Measurements from ENCODE around the gene SERPINB1.
"Not testable (repeated sequence)": the region's sequence is repeated elsewhere in the genome, so short reads cannot be mapped to it uniquely, and the experiment has no call there.

The SERPINB1 gene

DNA sequence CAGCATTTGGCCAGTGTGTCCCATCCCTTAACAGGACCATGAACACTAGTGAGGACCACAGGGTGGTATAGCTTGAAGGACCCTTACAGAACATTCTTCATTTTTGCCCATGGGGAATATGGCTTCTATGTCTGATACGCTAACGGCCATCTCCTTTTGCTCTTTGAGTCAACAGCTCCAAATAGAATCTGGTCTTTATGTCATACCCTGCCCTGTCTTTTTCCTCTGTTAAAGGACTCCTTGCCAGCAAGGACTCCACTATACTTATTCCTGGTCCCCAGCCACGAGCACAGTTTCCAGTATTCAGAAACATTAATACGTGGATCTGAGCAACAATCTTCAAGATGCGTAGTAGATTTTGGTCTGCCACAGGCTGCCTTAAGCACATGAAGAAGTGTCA, 22.5 kb downstream of the SERPINB1 start:
- no peak for DNase-seq (ENCODE audit: low read depth in 3 of 3, low spot score in 1 of 3)

DNA sequence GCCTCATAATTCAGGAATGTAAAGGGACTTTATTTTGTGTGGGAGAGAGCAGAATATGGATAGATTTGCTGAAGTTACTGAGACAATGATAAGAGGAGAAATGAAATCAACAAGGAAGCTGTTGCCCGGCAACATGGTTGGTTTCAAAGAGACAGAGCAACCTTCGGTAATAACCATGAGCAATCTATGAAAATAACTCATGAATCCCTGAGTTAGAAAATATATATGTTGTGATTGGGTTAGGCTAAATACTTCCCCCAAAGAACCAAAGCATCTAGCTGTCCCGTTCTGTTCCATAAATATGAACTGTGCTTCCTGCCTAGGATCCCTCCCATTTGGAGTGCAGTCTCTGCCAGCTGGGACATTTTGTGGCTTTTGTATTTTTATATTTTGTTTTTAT, 23.1 kb downstream of the SERPINB1 start:
- no peak for DNase-seq (ENCODE audit: low read depth in 3 of 3, low spot score in 1 of 3)

DNA sequence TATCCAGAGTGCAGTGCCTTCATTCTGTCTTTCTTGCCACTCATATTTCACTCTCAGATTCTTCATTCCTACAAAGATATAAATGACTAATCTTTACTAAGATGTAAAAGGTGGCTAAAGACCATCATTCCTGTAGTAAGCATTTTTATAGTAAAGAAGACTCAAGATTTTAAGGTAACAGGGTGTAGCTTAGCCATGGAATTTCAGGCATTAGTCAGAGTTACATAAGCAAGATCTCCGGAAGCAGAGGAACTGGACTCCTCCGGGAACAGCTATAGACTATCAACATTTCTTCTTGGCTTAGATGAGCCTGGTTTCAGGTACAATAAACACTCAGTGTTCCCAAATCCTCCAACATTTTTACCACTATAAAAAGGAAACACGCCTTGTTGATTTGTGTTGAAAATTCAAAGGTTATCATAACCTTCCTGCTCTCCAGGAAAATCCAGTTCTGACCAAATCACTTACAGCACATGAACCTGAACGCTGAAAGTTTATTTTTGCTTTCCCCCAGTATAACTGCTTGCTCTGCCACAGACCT, 23.7 kb downstream of the SERPINB1 start:
- DNase-seq (ENCODE audit: low read depth in 3 of 3, low spot score in 1 of 3): no peak

DNA sequence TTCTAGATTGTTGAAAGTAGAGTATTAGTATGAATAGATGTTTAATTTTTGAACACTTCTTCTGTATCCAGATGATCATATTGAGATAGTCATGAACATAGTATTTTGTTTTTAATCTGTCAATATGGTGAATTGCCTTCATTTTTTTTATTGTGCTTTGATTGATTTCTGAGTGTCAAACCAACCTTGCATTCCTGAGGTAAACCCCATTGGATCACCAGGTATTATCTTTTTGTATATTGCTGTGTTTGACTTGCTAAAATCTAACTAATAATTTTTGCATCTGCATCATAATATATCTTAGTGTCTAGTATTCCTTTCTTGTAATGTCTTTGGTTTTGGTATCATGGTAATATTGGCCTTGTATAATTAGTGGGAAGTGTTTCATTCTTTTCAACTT, 25.5 kb downstream of the SERPINB1 start:
- no peak for DNase-seq (ENCODE audit: low read depth in 3 of 3, low spot score in 1 of 3)

DNA sequence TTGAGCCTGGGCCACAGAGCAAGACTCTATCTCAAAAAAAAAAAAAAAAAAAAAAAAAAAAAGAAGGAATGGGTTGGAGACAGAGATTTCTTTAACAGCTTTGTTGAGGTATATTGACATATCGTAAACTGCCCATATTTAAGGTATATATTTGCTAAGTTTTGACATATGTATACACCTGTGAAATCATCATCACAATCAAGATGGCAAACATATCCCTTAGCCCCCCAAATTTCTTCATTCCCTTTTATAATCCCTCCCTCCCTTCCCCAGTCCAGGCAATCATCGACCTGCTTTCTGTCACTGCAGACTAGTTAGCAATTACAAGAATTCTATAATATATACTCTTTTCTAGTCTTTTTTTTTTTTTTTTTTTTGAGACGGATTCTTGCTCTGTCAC, 29.0 kb downstream of the SERPINB1 start:
- no peak for DNase-seq (ENCODE audit: low read depth in 3 of 3, low spot score in 1 of 3)

DNA sequence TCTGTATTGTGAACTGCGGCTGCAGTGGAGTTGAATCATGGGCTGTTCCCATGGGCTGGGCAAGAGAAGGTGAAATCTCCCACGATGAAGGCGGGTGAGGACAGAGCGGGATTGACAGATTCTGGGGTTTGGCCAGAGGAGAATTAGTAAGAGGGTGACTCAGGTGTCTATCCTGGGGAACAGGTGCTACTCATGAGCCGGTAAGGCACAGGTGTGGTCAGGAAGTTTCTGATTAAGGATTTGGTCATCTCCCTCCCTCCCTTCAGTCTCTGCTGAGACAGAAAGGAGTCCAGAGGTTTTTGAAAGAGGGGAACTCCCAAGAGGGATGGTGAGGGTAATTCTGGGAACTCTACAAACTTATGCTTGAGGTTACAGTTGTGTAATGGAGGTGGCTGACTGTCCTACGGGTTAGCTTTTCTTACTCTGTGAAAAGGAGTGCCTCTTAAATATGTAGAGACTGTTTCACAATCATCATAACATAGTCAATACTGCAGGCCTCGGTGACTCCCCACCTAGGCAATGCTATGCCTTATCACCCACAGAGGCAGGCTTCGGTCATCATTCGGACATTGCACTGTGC, 31.5 kb downstream of the SERPINB1 start:
- DNase-seq (ENCODE audit: low read depth in 3 of 3, low spot score in 1 of 3): no peak

DNA sequence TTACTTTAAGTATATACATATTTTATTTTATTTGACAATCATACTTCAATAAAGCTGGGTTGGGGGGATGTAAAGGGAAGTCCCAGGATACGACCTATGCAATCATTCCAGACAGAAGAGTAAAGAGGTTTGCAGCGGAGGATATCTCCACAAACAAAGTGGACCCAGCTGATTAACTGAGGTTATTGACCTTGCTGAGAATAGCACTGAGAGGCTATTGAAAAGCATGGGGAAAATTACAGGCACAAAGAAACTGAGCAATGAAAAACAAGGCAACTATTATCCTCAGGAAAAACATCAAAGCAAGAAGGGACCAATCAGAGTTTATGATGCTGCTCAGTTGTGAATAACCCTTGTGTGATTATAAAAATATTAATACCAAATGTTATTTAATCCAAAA, 32.6 kb downstream of the SERPINB1 start:
- DNase-seq (ENCODE audit: low read depth in 3 of 3, low spot score in 1 of 3): no peak

DNA sequence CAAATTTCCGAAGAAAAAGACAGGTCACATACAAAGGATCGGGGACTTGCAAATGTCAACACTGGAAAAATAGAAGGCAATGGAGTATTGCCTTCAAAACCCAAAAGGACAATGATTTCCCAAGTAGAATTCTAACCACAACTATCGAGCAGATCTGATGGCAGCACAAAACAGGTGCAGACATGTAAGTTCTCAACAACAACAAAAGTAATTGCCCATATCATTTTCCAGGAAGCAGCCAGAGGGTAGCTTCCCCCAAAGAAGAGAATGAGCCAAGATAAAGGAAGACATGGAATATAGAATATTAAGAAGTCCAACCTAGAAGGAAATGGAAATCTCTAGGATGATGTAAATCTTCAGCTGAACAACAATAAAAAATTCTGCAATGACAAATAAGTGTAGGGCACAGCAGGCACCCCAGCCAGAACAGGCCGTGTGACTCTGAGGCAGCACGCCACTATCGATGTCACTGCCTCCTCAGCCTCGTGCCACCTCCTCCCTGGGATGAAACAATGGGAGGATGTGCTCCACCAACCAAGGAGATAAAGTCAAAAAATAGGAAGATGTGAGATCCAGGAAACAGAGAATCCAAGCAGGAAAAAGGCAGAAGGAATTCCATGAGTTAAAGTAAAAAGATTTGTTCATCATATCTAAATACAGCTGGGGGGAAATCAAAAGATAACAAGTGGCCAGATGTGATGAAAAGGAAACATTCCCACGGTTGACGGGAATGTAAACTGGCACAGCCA, 34.1 kb downstream of the SERPINB1 start:
- DNase-seq (ENCODE audit: low read depth in 3 of 3, low spot score in 1 of 3): no peak

DNA sequence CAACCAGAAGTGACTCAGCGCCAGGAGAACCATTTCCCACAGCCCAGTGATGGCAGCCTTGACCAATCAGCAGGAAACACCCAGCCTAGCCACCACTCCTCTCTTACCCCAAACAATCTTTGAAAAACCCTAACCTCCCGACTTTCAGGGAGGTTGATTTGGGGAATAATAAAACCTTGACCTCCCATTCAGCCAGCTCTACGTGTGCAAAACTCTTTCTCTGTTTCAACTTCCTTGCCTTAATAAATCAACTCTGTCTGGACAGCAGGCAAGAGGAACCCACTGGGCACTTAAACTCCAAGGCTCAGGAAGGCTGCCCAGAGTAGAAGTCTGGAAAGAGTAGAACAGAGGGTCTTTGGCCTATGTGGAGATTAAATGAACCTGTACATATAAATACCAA, 35.0 kb downstream of the SERPINB1 start:
- no peak for DNase-seq (ENCODE audit: low read depth in 3 of 3, low spot score in 1 of 3)

DNA sequence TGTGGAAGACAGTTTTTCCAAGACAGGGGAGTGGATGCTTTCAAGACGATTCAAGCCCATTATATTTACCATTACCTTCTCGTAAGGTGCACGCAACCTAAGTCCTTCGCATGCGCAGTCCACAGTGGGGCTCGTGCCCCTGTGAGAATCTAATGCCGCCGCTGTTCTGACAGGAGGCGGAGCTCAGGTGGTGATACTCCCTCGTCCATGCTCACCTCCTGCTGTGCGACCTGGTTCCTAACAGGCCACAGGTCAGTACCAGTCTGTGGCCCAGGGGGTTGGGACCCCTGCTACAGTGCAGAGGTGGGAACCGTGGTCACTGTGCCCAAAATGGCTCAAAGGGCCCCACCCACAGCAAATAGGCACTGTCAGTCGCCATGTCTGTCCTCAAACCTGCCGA, 36.6 kb downstream of the SERPINB1 start:
- DNase-seq (ENCODE audit: low read depth in 3 of 3, low spot score in 1 of 3): no peak

DNA sequence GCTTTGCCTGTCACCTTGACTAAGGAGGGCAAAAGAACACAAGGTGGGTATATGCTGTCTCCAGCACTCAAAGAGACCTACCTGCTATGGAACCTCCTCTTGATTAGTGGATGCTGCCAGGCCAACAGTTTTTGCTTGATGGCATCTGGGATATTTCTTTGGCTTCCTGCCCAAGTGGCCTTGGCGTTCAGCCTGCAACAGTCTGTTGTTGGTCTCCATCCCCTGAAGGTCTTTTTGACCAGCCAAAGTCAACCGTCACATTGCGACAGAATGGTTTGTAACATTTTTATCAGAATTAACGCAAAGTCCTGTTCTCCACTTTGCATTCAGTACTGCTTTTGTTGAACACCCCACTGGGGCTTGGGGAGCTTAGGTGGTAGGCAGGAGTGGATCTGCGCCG, 37.1 kb downstream of the SERPINB1 start:
- DNase-seq (ENCODE audit: low read depth in 3 of 3, low spot score in 1 of 3): no peak

DNA sequence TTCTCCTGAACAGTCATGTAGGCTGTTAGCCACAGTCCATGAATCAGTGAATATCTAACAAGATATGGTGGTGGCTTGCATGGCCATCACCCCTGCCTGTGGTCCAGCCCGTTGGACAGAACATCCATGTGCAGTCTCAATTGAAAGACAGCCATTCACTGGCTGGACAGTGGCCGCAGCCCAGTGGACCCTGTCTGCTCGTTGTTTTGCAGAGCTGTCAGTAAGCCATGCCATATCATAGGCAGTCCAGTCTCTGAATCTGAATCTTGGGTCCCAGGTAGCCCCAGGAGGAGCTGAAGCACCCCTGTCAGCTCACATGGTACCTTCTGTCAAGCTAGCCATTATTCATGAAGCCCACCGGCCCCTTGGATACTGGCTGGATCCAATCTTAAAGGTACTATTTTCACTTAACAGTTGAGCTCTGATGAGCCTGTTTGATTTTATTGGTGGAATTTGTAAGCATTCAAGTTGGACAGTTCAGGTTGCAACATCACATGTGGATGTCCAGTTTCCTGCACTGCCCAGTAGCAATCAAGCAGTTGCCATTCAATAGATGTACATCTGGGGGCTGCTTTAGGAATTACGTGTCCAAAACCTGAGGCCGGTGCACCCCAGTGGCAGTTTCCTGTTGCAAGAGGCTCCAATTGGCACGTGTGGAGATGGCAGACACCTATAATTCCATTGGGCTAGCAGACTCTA, 37.8 kb downstream of the SERPINB1 start:
- no peak for DNase-seq (ENCODE audit: low read depth in 3 of 3, low spot score in 1 of 3)

DNA sequence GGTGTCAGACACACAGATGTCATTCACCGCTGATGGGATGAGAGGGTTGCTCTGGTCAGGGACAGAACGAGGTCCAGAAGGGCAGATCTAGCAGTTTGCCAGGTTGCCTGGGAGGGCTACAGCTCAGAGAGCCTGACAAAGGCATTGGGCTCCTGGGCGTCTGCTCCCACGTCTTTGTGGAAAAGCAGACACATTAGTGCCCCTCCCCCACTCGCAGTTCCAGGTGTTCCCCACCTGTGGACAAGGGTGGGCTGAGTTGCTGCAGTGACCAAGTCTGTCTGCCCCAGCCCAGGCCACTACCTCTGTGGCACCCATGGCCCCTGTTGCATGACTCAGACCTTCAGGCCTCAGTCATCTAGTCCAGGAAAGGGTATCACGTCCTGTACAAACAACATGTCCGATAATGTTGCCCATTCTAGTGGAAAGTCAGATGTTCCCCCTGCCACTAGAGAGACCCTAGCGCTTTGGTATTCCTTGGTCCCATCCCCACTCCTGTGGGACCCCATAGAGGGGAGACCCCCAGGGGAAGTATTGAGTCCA, 39.1 kb downstream of the SERPINB1 start:
- no peak for DNase-seq (ENCODE audit: low read depth in 3 of 3, low spot score in 1 of 3)

DNA sequence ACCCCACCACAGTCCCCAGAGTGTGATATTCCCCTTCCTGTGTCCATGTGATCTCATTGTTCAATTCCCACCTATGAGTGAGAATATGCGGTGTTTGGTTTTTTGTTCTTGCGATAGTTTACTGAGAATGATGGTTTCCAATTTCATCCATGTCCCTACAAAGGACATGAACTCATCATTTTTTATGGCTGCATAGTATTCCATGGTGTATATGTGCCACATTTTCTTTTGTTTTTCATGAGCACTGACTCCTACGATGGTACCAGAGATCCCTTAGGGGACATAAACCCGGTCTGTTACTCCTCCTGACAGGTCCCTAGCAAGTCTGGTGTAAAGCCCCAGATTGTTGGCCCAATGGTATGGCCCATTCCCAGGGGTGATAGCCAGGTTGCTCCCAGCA, 40.0 kb downstream of the SERPINB1 start:
- DNase-seq (ENCODE audit: low read depth in 3 of 3, low spot score in 1 of 3): not testable (repeated sequence)

DNA sequence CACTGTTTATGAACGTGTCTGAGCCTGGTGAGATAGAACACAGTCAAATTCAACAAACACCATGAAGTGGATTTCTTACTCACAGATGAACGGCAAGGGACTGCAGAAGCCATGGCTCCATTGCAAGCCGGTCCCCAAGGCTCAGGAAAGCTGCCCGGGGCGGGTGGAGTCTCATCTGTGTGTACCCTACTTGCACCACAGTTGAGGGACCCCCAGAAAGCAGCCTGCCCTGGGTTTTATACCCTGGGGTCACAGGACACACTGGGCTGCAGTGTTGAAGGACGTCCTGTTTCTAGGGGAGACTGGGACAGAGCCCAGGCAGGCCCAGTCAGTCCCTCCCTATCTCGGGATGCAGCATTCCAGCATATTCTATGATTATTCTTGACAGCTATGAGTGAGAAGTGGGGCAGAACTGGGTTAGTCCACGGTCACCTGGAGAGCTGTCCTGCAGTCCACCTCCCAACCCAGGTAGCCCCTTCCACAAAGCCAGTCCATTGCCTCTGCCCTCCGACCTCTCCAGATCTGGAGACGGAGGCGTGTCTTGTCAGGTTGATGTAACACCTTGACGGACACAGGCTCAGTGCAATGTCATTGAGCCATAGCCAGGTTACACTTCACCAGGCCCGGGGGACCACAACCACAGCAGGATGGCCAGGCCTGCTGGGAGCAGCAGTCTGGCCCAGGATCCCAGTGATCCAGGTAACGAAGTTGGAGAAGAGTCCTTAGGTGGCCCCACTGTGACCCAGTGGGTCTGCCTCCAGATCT, 40.9 kb downstream of the SERPINB1 start:
- no peak for DNase-seq (ENCODE audit: low read depth in 3 of 3, low spot score in 1 of 3)

DNA sequence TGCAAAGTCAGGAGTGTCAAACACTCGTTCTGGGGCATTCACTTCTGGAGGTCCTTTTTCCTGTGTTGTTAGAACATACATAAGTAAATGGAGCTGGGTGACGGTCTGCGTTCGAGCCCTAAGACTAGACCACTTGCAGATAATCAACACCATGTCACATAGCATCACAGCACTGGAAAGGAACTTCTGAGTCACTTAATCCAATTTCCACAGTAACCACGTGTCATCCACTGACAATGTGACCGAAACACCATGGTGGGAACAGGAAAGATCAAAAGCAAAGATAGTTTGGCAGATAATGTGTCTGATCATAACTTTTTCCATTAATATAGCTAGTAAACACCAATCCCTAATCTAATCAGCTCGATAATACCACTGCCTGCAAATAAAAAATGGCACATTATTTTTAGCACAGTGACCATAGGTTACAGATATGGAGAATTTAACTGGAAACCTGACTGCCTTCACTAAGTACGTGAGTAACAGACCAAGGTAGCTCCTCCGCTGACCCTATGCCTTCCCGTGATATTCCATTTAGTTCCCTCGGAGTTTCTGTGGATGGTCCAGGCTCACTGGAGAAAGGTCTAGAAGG, 41.6 kb downstream of the SERPINB1 start:
- no peak for DNase-seq (ENCODE audit: low read depth in 3 of 3, low spot score in 1 of 3)

DNA sequence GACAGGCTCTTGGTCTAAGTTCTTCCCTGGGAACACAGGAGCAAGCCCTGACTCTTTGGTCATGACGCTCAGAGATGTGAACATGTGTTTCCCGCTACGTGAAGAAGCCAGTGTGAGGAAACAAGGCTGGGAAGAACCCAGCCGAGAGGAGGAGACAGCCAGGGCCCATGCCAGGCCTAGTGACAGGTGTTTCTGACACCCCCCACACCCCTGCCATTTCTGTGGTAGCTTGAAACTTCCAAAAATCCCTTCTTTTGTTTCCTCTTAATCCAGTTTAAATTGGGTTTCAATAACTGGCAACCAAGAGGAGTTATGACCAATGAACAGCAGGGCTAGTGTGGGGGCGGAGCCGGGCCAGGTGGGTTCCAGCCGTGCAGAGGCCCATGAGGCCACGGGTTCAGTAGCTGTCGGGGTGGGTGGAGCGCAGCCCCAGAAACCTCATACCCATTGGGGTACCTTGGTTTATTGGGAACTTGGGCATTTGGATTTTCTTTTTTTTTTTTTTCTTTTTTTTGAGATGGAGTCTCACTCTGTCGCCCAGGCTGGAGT, 43.0 kb downstream of the SERPINB1 start:
- DNase-seq (ENCODE audit: low read depth in 3 of 3, low spot score in 1 of 3): no peak

DNA sequence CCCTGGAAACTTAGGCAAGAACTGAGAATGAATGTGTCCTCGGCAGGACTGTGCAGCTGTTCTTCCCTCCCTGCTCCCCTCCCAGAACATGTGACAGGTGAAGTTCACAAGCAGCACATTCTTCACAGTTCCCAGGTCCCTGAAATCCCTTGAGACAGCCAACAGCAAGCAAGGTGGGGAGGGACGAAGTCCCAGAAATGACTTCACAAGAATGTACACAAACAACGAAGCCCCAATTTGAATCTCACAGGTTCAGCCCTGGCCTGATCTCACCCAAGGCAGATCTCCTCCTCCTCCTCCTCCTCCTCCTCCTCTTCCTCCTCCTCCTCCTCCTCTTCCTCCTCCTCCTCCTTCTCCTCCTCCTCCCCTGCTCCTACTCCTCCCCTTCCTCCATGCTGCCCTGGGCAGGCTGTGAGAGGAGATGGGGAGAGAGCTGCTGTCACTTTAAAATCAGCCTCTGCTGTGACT, 44.1 kb downstream of the SERPINB1 start:
- no peak for DNase-seq (ENCODE audit: low read depth in 3 of 3, low spot score in 1 of 3)

DNA sequence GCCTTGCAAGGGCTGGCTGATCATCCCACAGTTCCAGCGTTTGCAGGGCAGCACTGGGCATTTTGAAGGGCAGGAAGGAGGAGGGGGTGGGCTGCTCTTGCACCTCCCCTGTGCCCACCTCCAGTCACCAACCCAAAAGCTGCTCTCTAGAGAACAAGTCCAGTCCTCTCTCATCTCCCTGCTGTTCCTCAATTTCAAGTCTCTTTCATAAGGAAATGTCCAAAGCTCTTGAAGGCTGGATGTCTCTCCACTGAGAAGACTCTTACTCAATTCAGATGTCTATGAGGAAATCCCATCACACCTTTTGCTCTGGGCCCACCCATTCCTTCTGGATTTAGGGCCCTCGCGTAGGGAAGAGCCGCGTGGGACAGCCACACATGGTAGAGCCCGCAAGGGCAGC, 44.8 kb downstream of the SERPINB1 start:
- DNase-seq (ENCODE audit: low read depth in 3 of 3, low spot score in 1 of 3): no peak

DNA sequence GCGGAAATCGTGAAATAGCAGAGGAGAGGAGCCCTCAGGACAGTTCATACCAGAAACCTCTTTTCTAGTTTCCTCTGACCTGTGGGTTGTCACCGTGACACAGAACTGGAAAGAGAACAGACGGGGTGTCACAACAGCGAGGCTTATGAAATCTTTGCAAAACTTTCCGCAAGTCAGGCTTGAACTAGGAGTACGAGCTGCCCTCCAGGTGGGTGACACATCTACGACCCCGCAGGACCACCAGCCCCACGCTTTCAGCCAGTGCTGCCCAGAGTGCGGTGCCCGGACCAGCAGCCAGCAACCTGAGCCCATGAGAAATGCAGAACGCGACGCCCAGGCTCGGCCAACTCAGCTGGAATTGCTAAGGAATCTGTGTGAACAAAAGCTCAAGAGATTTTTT, 45.7 kb downstream of the SERPINB1 start:
- DNase-seq (ENCODE audit: low read depth in 3 of 3, low spot score in 1 of 3): no peak

Measured in stimulated activated CD4-positive, alpha-beta T cell treated with anti-CD3 and anti-CD28 coated beads, TNF-alpha, amount 100 ng/mL, for 1 hour (primary cell).